H9 (cell line): ENCODE measurements around the gene LMTK2. TPM values are rescaled to one million over a fixed set of nuclear protein-coding genes. Genes with fewer than 3 reads are reported as not detected.

Source experiments
- DNase-seq: peaks from one replicate; pipeline ENCODE4 v3.0.0-alpha.2; 2017
- H2AFZ ChIP-seq: one replicate; pipeline ENCODE4 v1.6.1; 2013; ENCODE audit warnings: mild to moderate bottlenecking, low read length, control low read depth, moderate library complexity
- H2AK5ac ChIP-seq: 2 replicates; pipeline ENCODE4 v1.6.1; 2013; ENCODE audit warnings: low read length, control low read depth, mixed read lengths; ENCODE audit not compliant: insufficient read length
- H2BK120ac ChIP-seq: one replicate; pipeline ENCODE4 v1.6.1; 2013; ENCODE audit warnings: low read depth, mild to moderate bottlenecking, low read length, control low read depth, inconsistent platforms; ENCODE audit not compliant: poor library complexity, severe bottlenecking
- H2BK12ac ChIP-seq: 2 replicates; pipeline ENCODE4 v1.6.1; 2013; ENCODE audit warnings: low read length, control low read depth, mixed read lengths, low read depth; ENCODE audit not compliant: insufficient read length
- H2BK15ac ChIP-seq: 2 replicates; pipeline ENCODE4 v1.6.1; 2013; ENCODE audit warnings: low read depth, low read length, control low read depth
- H2BK20ac ChIP-seq: one replicate; pipeline ENCODE4 v1.6.1; 2013; ENCODE audit warnings: low read depth, mild to moderate bottlenecking, low read length, control low read depth, inconsistent platforms; ENCODE audit not compliant: poor library complexity, severe bottlenecking
- H2BK5ac ChIP-seq: 2 replicates; pipeline ENCODE4 v1.6.1; 2013; ENCODE audit warnings: low read length, control low read depth, mixed read lengths; ENCODE audit not compliant: insufficient read length
- H3K14ac ChIP-seq: 2 replicates; pipeline ENCODE4 v1.6.1; 2013; ENCODE audit warnings: low read length, control low read depth; ENCODE audit not compliant: insufficient read depth
- H3K18ac ChIP-seq: 2 replicates; pipeline ENCODE4 v1.6.1; 2013; ENCODE audit warnings: low read depth, mild to moderate bottlenecking, mixed read lengths, low read length, control low read depth; ENCODE audit not compliant: insufficient read length
- H3K23ac ChIP-seq: 2 replicates; pipeline ENCODE4 v1.6.1; 2013; ENCODE audit warnings: low read length, control low read depth, mixed read lengths, low read depth; ENCODE audit not compliant: insufficient read length
- H3K23me2 ChIP-seq: 2 replicates; pipeline ENCODE4 v1.6.1; 2013; ENCODE audit warnings: low read depth, mild to moderate bottlenecking, mixed read lengths, low read length, control low read depth; ENCODE audit not compliant: insufficient read length, poor library complexity, severe bottlenecking
- H3K27ac ChIP-seq: 2 replicates; pipeline ENCODE4 v1.5.1; 2013; ENCODE audit warnings: low read length, control low read depth, mixed read lengths, low read depth; ENCODE audit not compliant: insufficient read length
- H3K27me3 ChIP-seq: 2 replicates; pipeline ENCODE4 v1.6.1; 2013; ENCODE audit warnings: low read length, control low read depth, inconsistent platforms; ENCODE audit not compliant: insufficient read depth
- H3K4ac ChIP-seq: 2 replicates; pipeline ENCODE4 v1.6.1; 2013; ENCODE audit warnings: low read depth, mild to moderate bottlenecking, control low read depth, inconsistent platforms, low read length, moderate library complexity
- H3K4me1 ChIP-seq: 2 replicates; pipeline ENCODE4 v1.6.1; 2013; ENCODE audit warnings: low read length, control low read depth, inconsistent platforms; ENCODE audit not compliant: insufficient read depth
- H3K4me2 ChIP-seq: 2 replicates; pipeline ENCODE4 v1.6.1; 2013; ENCODE audit warnings: low read length, control low read depth, mixed read lengths; ENCODE audit not compliant: insufficient read length, insufficient read depth
- H3K56ac ChIP-seq: 2 replicates; pipeline ENCODE4 v1.6.1; 2013; ENCODE audit warnings: low read depth, mild to moderate bottlenecking, mixed read lengths, low read length, control low read depth; ENCODE audit not compliant: insufficient read length
- H3K79me1 ChIP-seq: 2 replicates; pipeline ENCODE4 v1.6.1; 2013; ENCODE audit warnings: low read depth, mild to moderate bottlenecking, moderate library complexity, low read length, control low read depth, inconsistent platforms; ENCODE audit not compliant: insufficient read depth, poor library complexity, severe bottlenecking
- H3K79me2 ChIP-seq: 2 replicates; pipeline ENCODE4 v1.6.1; 2013; ENCODE audit warnings: low read length, control low read depth, inconsistent platforms; ENCODE audit not compliant: insufficient read depth
- H3K9ac ChIP-seq: 2 replicates; pipeline ENCODE4 v1.6.1; 2013; ENCODE audit warnings: low read length, control low read depth, mixed read lengths; ENCODE audit not compliant: insufficient read length; ENCODE audit errors: extremely low read depth
- H3K9me3 ChIP-seq: one replicate; pipeline ENCODE4 v1.6.1; 2013; ENCODE audit warnings: low read depth, low read length, inconsistent platforms; ENCODE audit not compliant: control insufficient read depth
- H3T11ph ChIP-seq: one replicate; pipeline ENCODE4 v1.6.1; 2013; ENCODE audit warnings: mild to moderate bottlenecking, low read length, control low read depth, inconsistent platforms
- H4K20me1 ChIP-seq: one replicate; pipeline ENCODE4 v1.6.1; 2013; ENCODE audit not compliant: control insufficient read depth, insufficient read length, insufficient read depth
- H4K5ac ChIP-seq: 2 replicates; pipeline ENCODE4 v1.6.1; 2013; ENCODE audit warnings: low read depth, mild to moderate bottlenecking, mixed read lengths, low read length, control low read depth; ENCODE audit not compliant: insufficient read length
- H4K8ac ChIP-seq: replicated peaks from 2 replicates; pipeline ENCODE4 v1.6.1; 2013; ENCODE audit warnings: low read length, control low read depth, mixed read lengths, low read depth; ENCODE audit not compliant: insufficient read length
- H4K91ac ChIP-seq: 2 replicates; pipeline ENCODE4 v1.6.1; 2013; ENCODE audit warnings: low read depth, mild to moderate bottlenecking, moderate library complexity, mixed read lengths, low read length, control low read depth; ENCODE audit not compliant: insufficient read length
- H3K27ac Mint-ChIP-seq, 3 experiments: 2 replicates in 2 of 3; 3 replicates in 1 of 3; pipeline ENCODE4 v1.8.0; 2020 to 2021; ENCODE audit warnings: mixed read lengths in 3 of 3, mild to moderate bottlenecking in 1 of 3, moderate library complexity in 1 of 3
- H3K27me3 Mint-ChIP-seq: 2 replicates; pipeline ENCODE4 v1.8.0; 2021; ENCODE audit warnings: low read depth, mild to moderate bottlenecking, moderate library complexity, mixed read lengths
- H3K36me3 Mint-ChIP-seq, 3 experiments: 2 replicates in 2 of 3; 3 replicates in 1 of 3; pipeline ENCODE4 v1.8.0; 2020 to 2021; ENCODE audit warnings: low read depth in 3 of 3, mixed read lengths in 3 of 3; ENCODE audit not compliant: insufficient read depth in 1 of 3
- H3K4me1 Mint-ChIP-seq, 2 experiments: 2 replicates each; pipeline ENCODE4 v1.8.0; 2020; ENCODE audit warnings: mixed read lengths in 2 of 2
- H3K4me3 Mint-ChIP-seq, 2 experiments: 2 replicates in 1 of 2; 3 replicates in 1 of 2; pipeline ENCODE4 v1.8.0; 2020 to 2021; ENCODE audit warnings: mild to moderate bottlenecking in 2 of 2, mixed read lengths in 2 of 2, moderate library complexity in 1 of 2
- H3K9me3 Mint-ChIP-seq, 2 experiments: 2 replicates in 1 of 2; 3 replicates in 1 of 2; pipeline ENCODE4 v1.8.0; 2020; ENCODE audit warnings: mild to moderate bottlenecking in 2 of 2, mixed read lengths in 2 of 2, moderate library complexity in 1 of 2
- CTCF ChIP-seq: fragments of 200-600 bp; sonication (generic); conservative IDR thresholded peaks from 3 replicates; pipeline ENCODE4 v1.8.0; 2021; ENCODE audit warnings: antibody characterized with exemption, mild to moderate bottlenecking
- WGBS: extraction: QIAGEN DNeasy Blood & Tissue Kit; methylation state at CpG from one replicate; pipeline ENCODE4 v1.1.7; 2013; ENCODE audit warnings: missing lambda C conversion rate, low lambda C conversion rate, mixed read lengths; ENCODE audit not compliant: insufficient read length; ENCODE audit errors: extremely low coverage; 5-methylcytosine and 5-hydroxymethylcytosine counted together
- total RNA-seq: library from RNA; stranded (reverse); gene quantifications from 2 replicates; pipeline ENCODE4 v1.2.1, GENCODE V29; 2021

LMTK2 gene
- total RNA-seq, 1 experiment from 2014 or later, result 24.9 TPM

DNA sequence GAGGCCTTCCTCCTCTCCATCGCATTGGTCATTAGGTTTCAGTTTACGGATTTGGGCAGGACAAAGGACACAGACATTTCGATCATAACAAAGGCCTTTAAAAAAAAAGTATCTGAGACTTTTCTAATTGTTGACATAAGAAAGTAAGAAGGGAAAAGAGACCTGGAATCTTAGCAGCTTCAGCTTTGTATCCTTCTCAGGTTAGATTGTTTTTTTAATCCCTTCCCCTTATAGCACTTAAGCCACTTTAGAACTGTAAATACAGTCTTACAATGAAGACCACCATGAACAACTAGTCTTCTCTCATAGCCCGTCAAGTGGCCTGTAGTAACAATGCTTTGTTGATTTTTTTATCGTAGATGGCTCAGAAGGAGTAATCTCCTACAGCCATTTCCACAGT, 45.2 kb downstream of the LMTK2 start:
- Histone ChIP-seq H3K9me3 (no peaks in the 10 kb centered on the region), H2AFZ (no peak overlapping the region), H2BK12ac (no peak overlapping the region), H3K79me2 (no peaks in the 10 kb centered on the region), H3K4ac (no peak overlapping the region), H4K8ac (no peak overlapping the region), H2BK5ac (no peak overlapping the region), H3K27ac (no peak overlapping the region), H3T11ph (no peak overlapping the region), H2BK20ac (no peak overlapping the region), H3K56ac (no peak overlapping the region), H2BK15ac (no peak overlapping the region), H2AK5ac (no peak overlapping the region), H3K9ac (no peak overlapping the region), H3K23me2 (no peaks in the 10 kb centered on the region), H3K23ac (no peak overlapping the region), H2BK120ac (no peak overlapping the region), H3K4me2 (no peak overlapping the region), H3K4me1 (no peaks in the 10 kb centered on the region), H3K27me3 (no peaks in the 10 kb centered on the region), H4K20me1 (no peaks in the 10 kb centered on the region), H4K91ac (no peak overlapping the region), H3K18ac (no peak overlapping the region), H4K5ac (no peak overlapping the region), H3K14ac (no peak overlapping the region), H3K79me1 (no peaks in the 10 kb centered on the region)
- Mint-ChIP-seq H3K36me3 (peaks cover 30 to 68% (median 55%) of the 10 kb centered on the region in 3 experiments; a peak in 6 of 7 replicates), H3K27me3 (no peaks in the 10 kb centered on the region), H3K4me3 (no peak overlapping the region), H3K9me3 (no peaks in the 10 kb centered on the region; a peak in 1 of 5 replicates), H3K27ac (peak overlapping the region in 2 of 3 experiments; percentile 75 to 79; a peak in 3 of 7 replicates), H3K4me1 (peaks cover 20% of the 10 kb centered on the region in 2 experiments)
- DNase-seq, result no peak
- WGBS, result no CpG with 5 or more reads among the region's 5 CpGs
- no peak for TF ChIP-seq CTCF
